T1000 (cell line): ENCODE data around the gene AHR.

ENCODE experiments used
- DNase-seq: peaks from one replicate; lab custom pipeline; 2025; ENCODE audit warnings: mixed read lengths; lab: John Stamatoyannopoulos, UW

AHR gene

DNA sequence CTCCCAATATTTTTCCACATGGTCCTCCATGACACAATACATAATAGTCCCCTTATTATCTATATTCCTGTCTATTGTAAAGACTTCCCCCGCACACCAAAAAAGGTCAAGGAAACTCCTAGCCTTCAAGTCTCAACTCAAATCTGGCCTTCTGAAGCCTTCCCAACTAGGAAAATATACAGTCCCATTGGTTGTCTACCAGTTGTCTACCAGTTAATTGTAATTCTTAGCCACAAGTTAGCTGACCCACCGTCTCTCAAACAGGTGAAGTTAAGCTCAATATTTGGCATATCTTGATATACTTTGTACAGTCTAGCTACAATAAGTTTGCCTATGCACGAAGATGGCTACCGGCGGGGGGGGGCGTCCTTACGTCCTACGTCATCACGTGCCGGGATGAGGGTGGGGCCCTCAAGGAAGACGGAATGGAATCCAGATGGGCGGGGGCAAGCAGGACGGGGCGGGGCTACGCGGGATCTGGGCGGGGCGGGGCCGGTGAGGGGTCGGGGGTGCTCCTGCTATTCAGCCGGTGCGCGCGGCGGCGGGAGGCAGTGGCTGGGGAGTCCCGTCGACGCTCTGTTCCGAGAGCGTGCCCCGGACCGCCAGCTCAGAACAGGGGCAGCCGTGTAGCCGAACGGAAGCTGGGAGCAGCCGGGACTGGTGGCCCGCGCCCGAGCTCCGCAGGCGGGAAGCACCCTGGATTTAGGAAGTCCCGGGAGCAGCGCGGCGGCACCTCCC, at the start of gene AHR:
Gene AHR (plus strand): TSS at position 551 of the 738 bp plus-strand sequence. CDS start 613 bp downstream, outside the sequence.
- DNase-seq: peak; percentile 90

GRCh38 chr7:17253885-17254284, 44.6 kb upstream of the AHR start:
- DNase-seq: no peak

- DNase-seq: no peak
Measured at GRCh38 chr7:17255926-17256325, 42.5 kb upstream of the AHR start.

- no peak for DNase-seq
Measured at GRCh38 chr7:17256375-17256774, 42.1 kb upstream of the AHR start.

- DNase-seq: no peak
Measured at GRCh38 chr7:17266565-17266964, 31.9 kb upstream of the AHR start.

GRCh38 chr7:17269341-17270221, 28.9 kb upstream of the AHR start:
- no peak for DNase-seq

GRCh38 chr7:17274551-17275245, 23.8 kb upstream of the AHR start:
- peak; percentile 13 for DNase-seq

GRCh38 chr7:17275749-17276671, 22.4 kb upstream of the AHR start:
- DNase-seq: peak; percentile 9

DNA sequence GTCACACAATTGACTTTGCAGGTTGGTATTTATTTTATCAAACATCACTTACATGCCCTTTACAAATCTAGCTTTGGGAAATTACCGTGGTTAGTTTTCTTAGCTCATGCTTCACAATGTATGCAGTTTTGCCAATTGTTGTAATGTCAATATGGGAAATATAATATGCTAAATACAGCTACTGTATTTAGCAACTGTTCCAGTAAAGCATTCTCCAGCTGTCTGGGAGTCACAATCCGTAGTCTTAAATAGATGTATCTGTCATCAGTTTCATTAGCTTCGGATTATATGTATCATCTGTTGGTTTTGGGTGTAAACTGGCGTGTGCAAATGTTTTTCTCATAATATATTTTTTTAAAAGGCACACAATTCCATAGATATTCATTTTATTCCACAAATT, 19.4 kb upstream of the AHR start:
- DNase-seq: no peak

GRCh38 chr7:17289074-17289645, 9.3 kb upstream of the AHR start:
- DNase-seq: no peak

DNA sequence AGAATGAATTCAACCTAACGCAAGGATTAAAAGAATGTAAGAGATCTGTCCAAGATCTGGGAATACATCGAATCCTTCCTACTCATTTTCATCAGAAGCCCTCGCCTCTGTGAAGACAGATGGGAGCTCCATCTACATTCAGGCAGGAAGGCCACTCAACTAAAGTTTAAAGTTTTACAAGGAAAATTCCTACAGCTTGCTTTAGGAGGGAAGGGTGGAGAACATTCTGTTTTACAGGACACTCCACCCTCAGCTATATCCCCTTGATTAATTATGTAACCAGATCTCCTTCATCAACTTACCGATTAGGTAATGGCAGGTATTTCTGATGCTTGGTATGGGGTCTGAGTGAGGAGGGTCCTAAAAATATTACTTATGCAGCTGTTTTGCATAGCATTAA, 5.6 kb upstream of the AHR start:
- DNase-seq: no peak

GRCh38 chr7:17293481-17293880, 5.0 kb upstream of the AHR start:
- DNase-seq: no peak

DNA sequence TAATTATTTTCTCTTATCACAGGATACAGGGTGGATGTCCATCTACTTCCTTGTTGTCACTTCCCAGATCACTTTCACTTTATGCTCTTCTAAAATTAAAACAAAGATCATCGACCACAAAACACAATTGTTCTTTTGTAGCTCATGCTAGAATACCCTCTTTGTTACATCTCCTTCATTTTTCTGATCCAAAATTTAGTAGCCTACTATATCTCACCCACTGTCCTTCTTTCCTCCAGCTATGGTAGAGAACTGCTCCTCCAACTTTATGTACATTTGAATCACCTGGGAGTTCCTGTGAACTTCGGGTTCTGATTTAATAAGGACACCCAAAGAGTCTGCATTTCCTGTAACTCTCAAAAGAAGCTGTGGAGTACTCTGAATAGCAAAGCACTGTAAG, 1.2 kb upstream of the AHR start:
- DNase-seq: no peak

DNA sequence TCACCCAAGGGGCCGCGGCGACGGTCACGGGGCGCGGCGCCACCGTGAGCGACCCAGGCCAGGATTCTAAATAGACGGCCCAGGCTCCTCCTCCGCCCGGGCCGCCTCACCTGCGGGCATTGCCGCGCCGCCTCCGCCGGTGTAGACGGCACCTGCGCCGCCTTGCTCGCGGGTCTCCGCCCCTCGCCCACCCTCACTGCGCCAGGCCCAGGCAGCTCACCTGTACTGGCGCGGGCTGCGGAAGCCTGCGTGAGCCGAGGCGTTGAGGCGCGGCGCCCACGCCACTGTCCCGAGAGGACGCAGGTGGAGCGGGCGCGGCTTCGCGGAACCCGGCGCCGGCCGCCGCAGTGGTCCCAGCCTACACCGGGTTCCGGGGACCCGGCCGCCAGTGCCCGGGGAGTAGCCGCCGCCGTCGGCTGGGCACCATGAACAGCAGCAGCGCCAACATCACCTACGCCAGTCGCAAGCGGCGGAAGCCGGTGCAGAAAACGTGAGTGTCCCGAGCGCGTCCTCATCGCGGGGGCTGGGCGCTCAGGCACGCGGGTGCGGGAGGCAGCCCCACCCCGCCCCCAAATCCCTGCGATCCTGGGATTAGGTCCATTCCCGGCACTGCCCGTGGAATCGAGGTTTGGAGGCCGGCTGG, 509 bp downstream of the AHR start:
- no peak for DNase-seq

DNA sequence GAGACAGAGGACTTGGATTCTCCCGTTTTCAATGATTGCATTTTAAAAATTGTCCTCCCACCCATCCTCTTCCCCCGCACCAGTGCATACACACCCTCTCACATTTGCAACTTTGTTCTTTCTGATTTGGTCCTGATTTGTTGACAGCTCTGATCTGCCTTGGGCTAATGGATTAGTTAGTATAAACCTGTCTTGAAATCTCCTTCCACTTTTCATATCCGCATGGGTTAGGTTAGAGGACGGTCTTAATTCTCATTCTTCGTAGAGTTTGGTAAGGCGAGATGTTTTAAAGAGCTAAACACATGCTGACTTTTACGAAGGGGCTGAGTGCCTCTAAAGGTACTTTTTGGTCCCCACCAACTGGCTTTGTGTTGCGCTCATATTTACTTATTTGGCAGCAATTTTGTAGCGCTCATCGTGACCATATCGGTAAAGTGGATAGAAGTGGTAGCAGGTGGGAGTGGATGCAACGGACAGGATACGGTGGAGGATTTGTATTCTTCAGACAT, 1.1 kb downstream of the AHR start:
- no peak for DNase-seq

GRCh38 chr7:17300012-17300411, 1.6 kb downstream of the AHR start:
- no peak for DNase-seq

- no peak for DNase-seq
Measured at GRCh38 chr7:17300437-17300836, 2.0 kb downstream of the AHR start.

DNA sequence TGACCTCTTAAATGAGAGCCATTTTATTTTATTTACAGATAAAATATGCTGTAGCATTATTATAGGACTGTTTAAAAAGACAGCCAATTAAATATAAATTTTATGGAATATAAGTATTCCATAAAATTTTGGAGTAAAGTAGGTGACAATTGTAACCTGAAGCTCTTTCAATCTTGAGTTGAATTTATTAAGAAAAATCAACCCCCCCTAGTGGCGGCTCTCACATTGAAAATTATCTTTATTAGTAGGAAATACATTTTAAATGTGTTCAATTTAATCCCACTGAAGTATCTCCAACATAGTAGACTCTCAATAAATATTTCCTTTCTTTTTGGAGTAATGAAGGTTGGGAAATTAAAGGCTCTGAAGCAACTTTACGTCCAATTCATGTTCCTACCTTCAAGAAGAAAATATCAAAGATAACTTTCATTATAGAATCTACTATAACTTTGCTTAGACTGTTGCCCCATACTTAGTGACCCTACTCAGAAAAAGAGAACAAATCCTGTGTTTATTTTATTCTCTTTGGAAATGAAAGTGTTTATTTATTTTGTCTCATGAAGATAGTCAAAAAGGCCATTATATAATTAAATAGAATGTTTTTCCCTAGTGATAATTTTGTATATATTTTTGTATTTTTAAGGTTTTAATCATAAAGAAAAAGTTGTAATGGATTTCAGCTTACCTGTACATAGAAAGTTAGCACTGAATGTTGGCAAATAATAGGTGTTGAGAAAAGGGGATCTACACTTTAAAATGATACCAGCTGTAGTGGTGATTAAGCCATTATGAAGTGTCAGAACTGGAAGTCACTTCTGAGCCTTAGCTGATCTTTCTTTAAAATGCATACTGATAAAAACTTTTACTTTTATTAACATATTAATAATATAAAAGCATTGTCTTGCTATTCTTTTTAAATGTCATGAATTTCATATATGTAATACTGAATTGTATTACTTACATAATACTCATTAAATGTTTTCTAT, 3.3 kb downstream of the AHR start:
- no peak for DNase-seq

- no peak for DNase-seq
Measured at GRCh38 chr7:17302575-17303142, 4.2 kb downstream of the AHR start.
